T-helper 17 cell (primary cell): ENCODE measurements around the gene GLIS1. TPM values are rescaled to one million over a fixed set of nuclear protein-coding genes. Genes with fewer than 3 reads are reported as not detected.
A peak's percentile ranks its signal among the peaks of the same experiment; 100 is the strongest.

Source experiments
- ATAC-seq: fragments of 150-1000 bp; cut with Tn5 transposase; 2 replicates; pipeline ENCODE4 v1.10.0; 2021; ENCODE audit warnings: mild to moderate bottlenecking, moderate library complexity
- DNase-seq, 3 donors: peaks; one replicate each; pipeline versions ENCODE4 v3.0.0 to v3.0.0-alpha.2; 2020 to 2021
- H3K9me3 ChIP-seq: one replicate; pipeline ENCODE4 v1.7.0; 2013; ENCODE audit warnings: low read length, mild to moderate bottlenecking; ENCODE audit not compliant: control insufficient read depth, poor library complexity, severe bottlenecking
- H3K27ac Mint-ChIP-seq: one replicate; pipeline ENCODE4 v1.8.0; 2022; ENCODE audit warnings: mild to moderate bottlenecking, moderate library complexity, mixed read lengths
- H3K27me3 Mint-ChIP-seq: one replicate; pipeline ENCODE4 v1.8.0; 2022; ENCODE audit warnings: mixed read lengths
- H3K36me3 Mint-ChIP-seq: one replicate; pipeline ENCODE4 v1.8.0; 2022; ENCODE audit warnings: low read depth, mixed read lengths
- H3K4me1 Mint-ChIP-seq: one replicate; pipeline ENCODE4 v1.8.0; 2022; ENCODE audit warnings: mild to moderate bottlenecking, mixed read lengths
- H3K4me3 Mint-ChIP-seq: one replicate; pipeline ENCODE4 v1.8.0; 2022; ENCODE audit warnings: mild to moderate bottlenecking, moderate library complexity, mixed read lengths
- total RNA-seq, 4 donors: library from RNA in 2 of 4; stranded (reverse) in 2 of 4; gene quantifications; one replicate each; pipeline ENCODE4 v1.2.3 and lab custom pipeline; 2022 to 2026

Gene GLIS1
- total RNA-seq, 2 donors from 2014 or later, result not detected

- Mint-ChIP-seq H3K27ac (no peak overlapping the region), H3K4me1 (peaks cover 3% of the 10 kb centered on the region), H3K4me3 (no peak overlapping the region), H3K27me3 (peaks cover 7% of the 10 kb centered on the region), H3K36me3 (peaks cover 3% of the 10 kb centered on the region)
- no peaks in the 10 kb centered on the region for H3K9me3 ChIP-seq
- ATAC-seq (no peak), DNase-seq (no peak)
These were observed 146.4 kb downstream of the GLIS1 start for GRCh38 chr1:53592521-53592982.

- no peak for DNase-seq
- Mint-ChIP-seq H3K27ac (no peak overlapping the region), H3K36me3 (peaks cover 3% of the 10 kb centered on the region), H3K4me1 (peaks cover 3% of the 10 kb centered on the region), H3K4me3 (no peak overlapping the region), H3K27me3 (peaks cover 7% of the 10 kb centered on the region)
- ATAC-seq, result no peak
- no peaks in the 10 kb centered on the region for H3K9me3 ChIP-seq
These were observed 147.0 kb downstream of the GLIS1 start for GRCh38 chr1:53591924-53592323.

- peaks cover 6% of the 10 kb centered on the region for H3K4me1 Mint-ChIP-seq
- no peak overlapping the region for H3K4me3 Mint-ChIP-seq
- H3K27me3 Mint-ChIP-seq, result peaks cover 7% of the 10 kb centered on the region
- H3K27ac Mint-ChIP-seq, result no peak overlapping the region
- no peaks in the 10 kb centered on the region for H3K9me3 ChIP-seq
- peaks cover 3% of the 10 kb centered on the region for H3K36me3 Mint-ChIP-seq
- DNase-seq, result no peak
- ATAC-seq, result no peak
These were observed 148.1 kb downstream of the GLIS1 start for GRCh38 chr1:53590531-53591515.

- H3K4me3 Mint-ChIP-seq, result no peak overlapping the region
- ATAC-seq, result no peak
- peaks cover 7% of the 10 kb centered on the region for H3K27me3 Mint-ChIP-seq
- no peak for DNase-seq
- peaks cover 3% of the 10 kb centered on the region for H3K36me3 Mint-ChIP-seq
- peaks cover 9% of the 10 kb centered on the region for H3K4me1 Mint-ChIP-seq
- no peaks in the 10 kb centered on the region for H3K9me3 ChIP-seq
- H3K27ac Mint-ChIP-seq, result no peak overlapping the region
These were observed 148.9 kb downstream of the GLIS1 start for GRCh38 chr1:53590104-53590503.

GRCh38 chr1:53589043-53589887 is 149.7 kb downstream of the GLIS1 start:
- Mint-ChIP-seq H3K4me3 (no peak overlapping the region), H3K4me1 (peaks cover 12% of the 10 kb centered on the region), H3K27me3 (peaks cover 10% of the 10 kb centered on the region), H3K36me3 (no peaks in the 10 kb centered on the region), H3K27ac (no peak overlapping the region)
- DNase-seq (no peak), ATAC-seq (no peak)
- H3K9me3 ChIP-seq, result no peaks in the 10 kb centered on the region

- Mint-ChIP-seq H3K27ac (no peak overlapping the region), H3K36me3 (no peaks in the 10 kb centered on the region), H3K4me3 (no peak overlapping the region), H3K4me1 (peaks cover 14% of the 10 kb centered on the region), H3K27me3 (peaks cover 12% of the 10 kb centered on the region)
- H3K9me3 ChIP-seq, result no peaks in the 10 kb centered on the region
- ATAC-seq (no peak), DNase-seq (no peak)
These were observed 150.7 kb downstream of the GLIS1 start for GRCh38 chr1:53588053-53588779.

- peak overlapping the region; percentile 37 for H3K27ac Mint-ChIP-seq
- ATAC-seq, result no peak
- DNase-seq, result no peak
- no peaks in the 10 kb centered on the region for H3K36me3 Mint-ChIP-seq
- H3K4me1 Mint-ChIP-seq, result peaks cover 13% of the 10 kb centered on the region
- H3K9me3 ChIP-seq, result no peaks in the 10 kb centered on the region
- peaks cover 12% of the 10 kb centered on the region for H3K27me3 Mint-ChIP-seq
- H3K4me3 Mint-ChIP-seq, result no peak overlapping the region
These were observed 151.5 kb downstream of the GLIS1 start for GRCh38 chr1:53587252-53587988.

GRCh38 chr1:53586765-53587164 is 152.2 kb downstream of the GLIS1 start:
- H3K27ac Mint-ChIP-seq, result peak overlapping the region; percentile 37

GRCh38 chr1:53585565-53585964 is 153.4 kb downstream of the GLIS1 start:
- Mint-ChIP-seq H3K27me3 (peaks cover 19% of the 10 kb centered on the region), H3K4me3 (no peak overlapping the region), H3K27ac (no peak overlapping the region), H3K36me3 (peaks cover 3% of the 10 kb centered on the region), H3K4me1 (peaks cover 13% of the 10 kb centered on the region)
- ATAC-seq, result no peak
- H3K9me3 ChIP-seq, result no peaks in the 10 kb centered on the region
- no peak for DNase-seq

More at GRCh38 chr1:53586765-53587164, 152.2 kb downstream of the GLIS1 start:
- H3K4me3 Mint-ChIP-seq, result no peak overlapping the region
- H3K27me3 Mint-ChIP-seq, result peaks cover 12% of the 10 kb centered on the region
- DNase-seq (no peak), ATAC-seq (no peak)
- H3K36me3 Mint-ChIP-seq, result no peaks in the 10 kb centered on the region
- H3K9me3 ChIP-seq, result no peaks in the 10 kb centered on the region
- peaks cover 13% of the 10 kb centered on the region for H3K4me1 Mint-ChIP-seq

GRCh38 chr1:53585129-53585528 is 153.8 kb downstream of the GLIS1 start:
- Mint-ChIP-seq H3K4me3 (no peak overlapping the region), H3K27me3 (peaks cover 19% of the 10 kb centered on the region), H3K4me1 (peaks cover 13% of the 10 kb centered on the region), H3K27ac (peak overlapping the region; percentile 29), H3K36me3 (peaks cover 3% of the 10 kb centered on the region)
- peak; percentile 59 for ATAC-seq
- no peaks in the 10 kb centered on the region for H3K9me3 ChIP-seq
- no peak for DNase-seq

GRCh38 chr1:53584777-53585107 is 154.2 kb downstream of the GLIS1 start:
- ATAC-seq (no peak), DNase-seq (no peak)
- H3K27me3 Mint-ChIP-seq, result peaks cover 19% of the 10 kb centered on the region
- peak overlapping the region; percentile 29 for H3K27ac Mint-ChIP-seq
- H3K36me3 Mint-ChIP-seq, result peaks cover 3% of the 10 kb centered on the region
- H3K4me1 Mint-ChIP-seq, result peaks cover 11% of the 10 kb centered on the region
- no peaks in the 10 kb centered on the region for H3K9me3 ChIP-seq
- no peak overlapping the region for H3K4me3 Mint-ChIP-seq
